Vagina (tissue), 2 donors: ENCODE measurements around the gene ATXN10. TPM values are rescaled to one million over a fixed set of nuclear protein-coding genes. Genes with fewer than 3 reads are reported as not detected.

ENCODE experiments used
- DNase-seq, 2 donors: peaks; one replicate each; pipeline ENCODE4 v3.0.0-alpha.2; 2017; ENCODE audit errors: extremely low spot score in 2 of 2
- H3K27ac ChIP-seq: fragments of 200-600 bp; sonication (generic); one replicate; pipeline ENCODE4 v1.5.1; 2019
- H3K27me3 ChIP-seq: fragments of 200-600 bp; sonication (generic); one replicate; pipeline ENCODE4 v1.5.1; 2019
- H3K36me3 ChIP-seq, 2 donors: fragments of 200-600 bp; sonication (generic); one replicate each; pipeline ENCODE4 v1.5.1; 2017 to 2019
- H3K4me1 ChIP-seq: fragments of 200-600 bp; sonication (generic); one replicate; pipeline ENCODE4 v1.5.1; 2019
- H3K4me3 ChIP-seq, 2 donors: fragments of 200-600 bp; sonication (generic); 1 replicate in 1 of 2; 2 replicates in 1 of 2; pipeline ENCODE4 v1.5.1; 2016 to 2019
- H3K9me3 ChIP-seq: fragments of 200-600 bp; sonication (generic); one replicate; pipeline ENCODE4 v1.5.1; 2019
- CTCF ChIP-seq, 3 experiments: fragments of 450-650 bp in 2 of 3; fragments of 200-600 bp in 1 of 3; sonication (generic) in 1 of 3; IDR thresholded peaks; one replicate each; pipeline ENCODE4 v1.5.1; 2017 to 2019; ENCODE audit warnings: antibody characterized with exemption in 3 of 3, mild to moderate bottlenecking in 2 of 3, moderate library complexity in 2 of 3
- POLR2A ChIP-seq, 2 donors: fragments of 450-650 bp; IDR thresholded peaks; one replicate each; pipeline ENCODE4 v1.6.1; 2017; ENCODE audit warnings: antibody characterized with exemption in 2 of 2, mild to moderate bottlenecking in 2 of 2, moderate library complexity in 2 of 2
- POLR2AphosphoS5 ChIP-seq, 2 donors: sonication (generic); formaldehyde crosslinking; IDR thresholded peaks; one replicate each; pipeline ENCODE4 v1.9.0; 2017; ENCODE audit warnings: antibody characterized with exemption in 2 of 2, mild to moderate bottlenecking in 2 of 2, low read depth in 1 of 2; ENCODE audit not compliant: insufficient read depth in 1 of 2
- intact Hi-C: fragments of 100-400 bp; cut with DNase I; formaldehyde crosslinking; loops from one replicate; pipeline ENCODE4 v1.15.1; 2023
- total RNA-seq: library from RNA; depleted of rRNA; stranded (reverse); fragments of >200 nt; gene quantifications from one replicate; pipeline ENCODE4 v1.2.3, GENCODE V29; 2016

ATXN10 gene
- total RNA-seq, 1 donor from 2014 or later = 116 TPM

- Histone ChIP-seq H3K36me3 (no peaks in the 10 kb centered on the region), H3K4me3 (no peak overlapping the region), H3K9me3 (no peaks in the 10 kb centered on the region), H3K4me1 (peaks cover 76% of the 10 kb centered on the region), H3K27me3 (no peaks in the 10 kb centered on the region), H3K27ac (no peak overlapping the region)
- no peak for DNase-seq
- intact Hi-C loops = no loop called here
- TF ChIP-seq CTCF (IDR thresholded peaks at IDR 0.05) (no peak), POLR2AphosphoS5 (IDR thresholded peaks at IDR 0.05; ENCODE audit: insufficient read depth in 1 of 2, low read depth in 1 of 2) (no peak), POLR2A (IDR thresholded peaks at IDR 0.05) (no peak)
Measured at GRCh38 chr22:45684752-45685574, 13.3 kb downstream of the ATXN10 start.

- Histone ChIP-seq H3K27me3 (no peaks in the 10 kb centered on the region), H3K36me3 (no peaks in the 10 kb centered on the region), H3K27ac (no peak overlapping the region), H3K4me3 (no peak overlapping the region), H3K9me3 (no peaks in the 10 kb centered on the region), H3K4me1 (peaks cover 67% of the 10 kb centered on the region)
- intact Hi-C loops = no loop called here
- TF ChIP-seq CTCF (IDR thresholded peaks at IDR 0.05) (no peak), POLR2A (IDR thresholded peaks at IDR 0.05) (no peak), POLR2AphosphoS5 (IDR thresholded peaks at IDR 0.05; ENCODE audit: insufficient read depth in 1 of 2, low read depth in 1 of 2) (no peak)
- no peak for DNase-seq
Measured at GRCh38 chr22:45686004-45686403, 14.4 kb downstream of the ATXN10 start.

GRCh38 chr22:45686836-45687235 is 15.2 kb downstream of the ATXN10 start:
- intact Hi-C loops = no loop called here
- H3K4me1 ChIP-seq = peaks cover 60% of the 10 kb centered on the region

GRCh38 chr22:45688600-45689080 is 17.0 kb downstream of the ATXN10 start:
- Histone ChIP-seq H3K27ac (peak overlapping the region; percentile 6), H3K9me3 (no peaks in the 10 kb centered on the region), H3K4me1 (peaks cover 50% of the 10 kb centered on the region), H3K36me3 (peaks cover 0 to 13% of the 10 kb centered on the region in 2 donors), H3K27me3 (no peaks in the 10 kb centered on the region), H3K4me3 (no peak overlapping the region)
- TF ChIP-seq CTCF (IDR thresholded peaks at IDR 0.05) (no peak), POLR2AphosphoS5 (IDR thresholded peaks at IDR 0.05; ENCODE audit: insufficient read depth in 1 of 2, low read depth in 1 of 2) (no peak), POLR2A (IDR thresholded peaks at IDR 0.05) (no peak)
- DNase-seq = no peak
- intact Hi-C loops = no loop called here

More at GRCh38 chr22:45686836-45687235, 15.2 kb downstream of the ATXN10 start:
- Histone ChIP-seq H3K36me3 (no peaks in the 10 kb centered on the region), H3K27me3 (no peaks in the 10 kb centered on the region), H3K9me3 (no peaks in the 10 kb centered on the region), H3K27ac (no peak overlapping the region), H3K4me3 (no peak overlapping the region)
- no peak for DNase-seq
- TF ChIP-seq POLR2A (IDR thresholded peaks at IDR 0.05) (no peak), CTCF (IDR thresholded peaks at IDR 0.05) (no peak), POLR2AphosphoS5 (IDR thresholded peaks at IDR 0.05; ENCODE audit: insufficient read depth in 1 of 2, low read depth in 1 of 2) (no peak)

GRCh38 chr22:45689211-45689610 is 17.6 kb downstream of the ATXN10 start:
- DNase-seq = no peak
- no peaks in the 10 kb centered on the region for H3K27me3 ChIP-seq
- no peak overlapping the region for H3K4me3 ChIP-seq
- peaks cover 44% of the 10 kb centered on the region for H3K4me1 ChIP-seq
- H3K27ac ChIP-seq = no peak overlapping the region
- no peaks in the 10 kb centered on the region for H3K9me3 ChIP-seq
- H3K36me3 ChIP-seq = peaks cover 0 to 17% of the 10 kb centered on the region in 2 donors
- intact Hi-C loops = no loop called here
- TF ChIP-seq CTCF (IDR thresholded peaks at IDR 0.05) = no peak
- no peak for TF ChIP-seq POLR2AphosphoS5 (IDR thresholded peaks at IDR 0.05; ENCODE audit: insufficient read depth in 1 of 2, low read depth in 1 of 2)
- no peak for TF ChIP-seq POLR2A (IDR thresholded peaks at IDR 0.05)
